Osteocyte (in vitro differentiated cells): ENCODE results near the gene DIPK1A. TPM values are rescaled to one million over a fixed set of nuclear protein-coding genes. Genes with fewer than 3 reads are reported as not detected.

ENCODE experiments used
- DNase-seq: peaks from one replicate; pipeline ENCODE4 v3.0.0; 2021; ENCODE audit warnings: mixed read lengths; ENCODE audit not compliant: unreplicated experiment; ENCODE audit errors: extremely low spot score
- H3K27ac Mint-ChIP-seq: one replicate; pipeline ENCODE4 v1.8.0; 2021; ENCODE audit warnings: mild to moderate bottlenecking, mixed read lengths; ENCODE audit not compliant: unreplicated experiment
- H3K27me3 Mint-ChIP-seq: one replicate; pipeline ENCODE4 v1.8.0; 2021; ENCODE audit warnings: mixed read lengths; ENCODE audit not compliant: unreplicated experiment
- H3K36me3 Mint-ChIP-seq: one replicate; pipeline ENCODE4 v1.8.0; 2021; ENCODE audit warnings: mixed read lengths; ENCODE audit not compliant: unreplicated experiment
- H3K4me1 Mint-ChIP-seq: one replicate; pipeline ENCODE4 v1.8.0; 2021; ENCODE audit warnings: mixed read lengths; ENCODE audit not compliant: unreplicated experiment
- H3K4me3 Mint-ChIP-seq: one replicate; pipeline ENCODE4 v1.8.0; 2021; ENCODE audit warnings: mild to moderate bottlenecking, moderate library complexity, mixed read lengths; ENCODE audit not compliant: unreplicated experiment
- H3K9me3 Mint-ChIP-seq: one replicate; pipeline ENCODE4 v1.8.0; 2021; ENCODE audit warnings: mixed read lengths; ENCODE audit not compliant: unreplicated experiment
- CTCF ChIP-seq: fragments of 200-600 bp; sonication (generic); IDR thresholded peaks from 2 replicates; pipeline ENCODE4 v1.5.0; 2021; ENCODE audit warnings: antibody characterized with exemption, mild to moderate bottlenecking, moderate library complexity
- total RNA-seq: library from RNA; stranded (reverse); gene quantifications from 2 replicates; pipeline ENCODE4 v1.2.1, GENCODE V29; 2021

DIPK1A gene
- total RNA-seq, 1 donor from 2014 or later = 6.3 TPM

- H3K36me3 Mint-ChIP-seq = no peaks in the 10 kb centered on the region
- no peaks in the 10 kb centered on the region for H3K9me3 Mint-ChIP-seq
- H3K4me3 Mint-ChIP-seq = no peak overlapping the region
- no peak overlapping the region for H3K27ac Mint-ChIP-seq
- no peak for DNase-seq
- no peaks in the 10 kb centered on the region for H3K4me1 Mint-ChIP-seq
- no peak for TF ChIP-seq CTCF
- H3K27me3 Mint-ChIP-seq = peaks cover 59% of the 10 kb centered on the region
Measured at GRCh38 chr1:92970990-92971689, 9.9 kb upstream of the DIPK1A start.

- no peaks in the 10 kb centered on the region for H3K9me3 Mint-ChIP-seq
- H3K36me3 Mint-ChIP-seq = no peaks in the 10 kb centered on the region
- H3K4me1 Mint-ChIP-seq = no peaks in the 10 kb centered on the region
- no peak overlapping the region for H3K4me3 Mint-ChIP-seq
- DNase-seq = no peak
- no peak for TF ChIP-seq CTCF
- no peak overlapping the region for H3K27ac Mint-ChIP-seq
- H3K27me3 Mint-ChIP-seq = peaks cover 54% of the 10 kb centered on the region
Measured at GRCh38 chr1:92969517-92969916, 8.3 kb upstream of the DIPK1A start.

GRCh38 chr1:92968138-92969032 is 7.1 kb upstream of the DIPK1A start:
- H3K27ac Mint-ChIP-seq = no peak overlapping the region
- no peak for DNase-seq
- H3K36me3 Mint-ChIP-seq = no peaks in the 10 kb centered on the region
- no peaks in the 10 kb centered on the region for H3K9me3 Mint-ChIP-seq
- peak; percentile 48 for TF ChIP-seq CTCF
- peaks cover 47% of the 10 kb centered on the region for H3K27me3 Mint-ChIP-seq
- H3K4me3 Mint-ChIP-seq = no peak overlapping the region
- H3K4me1 Mint-ChIP-seq = no peaks in the 10 kb centered on the region

- H3K4me3 Mint-ChIP-seq = no peak overlapping the region
- TF ChIP-seq CTCF = no peak
- H3K36me3 Mint-ChIP-seq = no peaks in the 10 kb centered on the region
- H3K27ac Mint-ChIP-seq = no peak overlapping the region
- DNase-seq = no peak
- peaks cover 21% of the 10 kb centered on the region for H3K27me3 Mint-ChIP-seq
- peaks cover 8% of the 10 kb centered on the region for H3K4me1 Mint-ChIP-seq
- no peaks in the 10 kb centered on the region for H3K9me3 Mint-ChIP-seq
Measured at GRCh38 chr1:92964998-92965397, 3.7 kb upstream of the DIPK1A start.

GRCh38 chr1:92964316-92964715 is 3.1 kb upstream of the DIPK1A start:
- no peak for DNase-seq
- H3K9me3 Mint-ChIP-seq = no peaks in the 10 kb centered on the region
- H3K27ac Mint-ChIP-seq = no peak overlapping the region
- TF ChIP-seq CTCF = no peak
- H3K36me3 Mint-ChIP-seq = no peaks in the 10 kb centered on the region
- peaks cover 15% of the 10 kb centered on the region for H3K27me3 Mint-ChIP-seq
- peaks cover 10% of the 10 kb centered on the region for H3K4me1 Mint-ChIP-seq
- H3K4me3 Mint-ChIP-seq = no peak overlapping the region
